ENCODE measurements around the gene ITGB7.
A peak's percentile ranks its signal among the peaks of the same experiment; 100 is the strongest.

Gene ITGB7

GRCh38 chr12:53159195-53159839 lies 47.7 kb downstream of the ITGB7 start:
- H3K9ac ChIP-seq (ENCODE audit: low read length): no peak overlapping the region

GRCh38 chr12:53152390-53152789 lies 54.7 kb downstream of the ITGB7 start:
- no peak overlapping the region for H3K4me3 ChIP-seq (ENCODE audit: low read length)
- no peaks in the 10 kb centered on the region for H3K36me3 ChIP-seq (ENCODE audit: control insufficient read depth, insufficient read depth, low read length)
- H3K9ac ChIP-seq (ENCODE audit: low read length): no peak overlapping the region
- no peaks in the 10 kb centered on the region for H3K27me3 ChIP-seq (ENCODE audit: control insufficient read depth, insufficient read depth, low read length)
- H3K4me1 ChIP-seq (ENCODE audit: control insufficient read depth, insufficient read depth, low read length): no peaks in the 10 kb centered on the region
- H3K27ac ChIP-seq (ENCODE audit: low read depth, low read length): no peak overlapping the region

More at GRCh38 chr12:53159195-53159839, 47.7 kb downstream of the ITGB7 start:
- H3K27ac ChIP-seq (ENCODE audit: low read depth, low read length): no peak overlapping the region
- H3K36me3 ChIP-seq (ENCODE audit: control insufficient read depth, insufficient read depth, low read length): no peaks in the 10 kb centered on the region
- peaks cover 2% of the 10 kb centered on the region for H3K4me1 ChIP-seq (ENCODE audit: control insufficient read depth, insufficient read depth, low read length)
- H3K27me3 ChIP-seq (ENCODE audit: control insufficient read depth, insufficient read depth, low read length): no peaks in the 10 kb centered on the region
- peak overlapping the region; percentile 19 for H3K4me3 ChIP-seq (ENCODE audit: low read length)

- H3K27ac ChIP-seq (ENCODE audit: low read depth, low read length): no peak overlapping the region
- no peaks in the 10 kb centered on the region for H3K36me3 ChIP-seq (ENCODE audit: control insufficient read depth, insufficient read depth, low read length)
- no peak overlapping the region for H3K4me3 ChIP-seq (ENCODE audit: low read length)
- H3K4me1 ChIP-seq (ENCODE audit: control insufficient read depth, insufficient read depth, low read length): no peaks in the 10 kb centered on the region
- no peak overlapping the region for H3K9ac ChIP-seq (ENCODE audit: low read length)
- no peaks in the 10 kb centered on the region for H3K27me3 ChIP-seq (ENCODE audit: control insufficient read depth, insufficient read depth, low read length)
These were observed 56.0 kb downstream of the ITGB7 start for GRCh38 chr12:53151039-53151438.

GRCh38 chr12:53147653-53148052 lies 59.4 kb downstream of the ITGB7 start:
- H3K4me1 ChIP-seq (ENCODE audit: control insufficient read depth, insufficient read depth, low read length): no peaks in the 10 kb centered on the region
- no peaks in the 10 kb centered on the region for H3K36me3 ChIP-seq (ENCODE audit: control insufficient read depth, insufficient read depth, low read length)
- no peak overlapping the region for H3K9ac ChIP-seq (ENCODE audit: low read length)
- no peak overlapping the region for H3K4me3 ChIP-seq (ENCODE audit: low read length)
- no peaks in the 10 kb centered on the region for H3K27me3 ChIP-seq (ENCODE audit: control insufficient read depth, insufficient read depth, low read length)
- H3K27ac ChIP-seq (ENCODE audit: low read depth, low read length): no peak overlapping the region

- no peaks in the 10 kb centered on the region for H3K36me3 ChIP-seq (ENCODE audit: control insufficient read depth, insufficient read depth, low read length)
- H3K27me3 ChIP-seq (ENCODE audit: control insufficient read depth, insufficient read depth, low read length): no peaks in the 10 kb centered on the region
- H3K27ac ChIP-seq (ENCODE audit: low read depth, low read length): no peak overlapping the region
- H3K4me3 ChIP-seq (ENCODE audit: low read length): no peak overlapping the region
- H3K9ac ChIP-seq (ENCODE audit: low read length): no peak overlapping the region
- no peaks in the 10 kb centered on the region for H3K4me1 ChIP-seq (ENCODE audit: control insufficient read depth, insufficient read depth, low read length)
These were observed 59.9 kb downstream of the ITGB7 start for GRCh38 chr12:53147181-53147580.

GRCh38 chr12:53145383-53146260 lies 61.4 kb downstream of the ITGB7 start:
- no peak overlapping the region for H3K9ac ChIP-seq (ENCODE audit: low read length)
- no peak overlapping the region for H3K27ac ChIP-seq (ENCODE audit: low read depth, low read length)
- H3K4me3 ChIP-seq (ENCODE audit: low read length): no peak overlapping the region
- no peaks in the 10 kb centered on the region for H3K27me3 ChIP-seq (ENCODE audit: control insufficient read depth, insufficient read depth, low read length)
- no peaks in the 10 kb centered on the region for H3K36me3 ChIP-seq (ENCODE audit: control insufficient read depth, insufficient read depth, low read length)
- H3K4me1 ChIP-seq (ENCODE audit: control insufficient read depth, insufficient read depth, low read length): no peaks in the 10 kb centered on the region

- H3K4me3 ChIP-seq (ENCODE audit: low read length): no peak overlapping the region
- no peak overlapping the region for H3K9ac ChIP-seq (ENCODE audit: low read length)
- H3K36me3 ChIP-seq (ENCODE audit: control insufficient read depth, insufficient read depth, low read length): no peaks in the 10 kb centered on the region
- H3K4me1 ChIP-seq (ENCODE audit: control insufficient read depth, insufficient read depth, low read length): no peaks in the 10 kb centered on the region
- no peak overlapping the region for H3K27ac ChIP-seq (ENCODE audit: low read depth, low read length)
- no peaks in the 10 kb centered on the region for H3K27me3 ChIP-seq (ENCODE audit: control insufficient read depth, insufficient read depth, low read length)
These were observed 63.7 kb downstream of the ITGB7 start for GRCh38 chr12:53143355-53143754.
